GM12878 (cell line): Measurements from ENCODE around the gene EIF5B. TPM values are rescaled to one million over a fixed set of nuclear protein-coding genes. Genes with fewer than 3 reads are reported as not detected.
"Not testable (repeated sequence)": the region's sequence is repeated elsewhere in the genome, so short reads cannot be mapped to it uniquely, and the experiment has no call there.

Source experiments
- ATAC-seq: fragments of 200-7000 bp; cut with Tn5 transposase; 3 replicates; pipeline ENCODE4 v1.9.1; 2020; ENCODE audit warnings: mild to moderate bottlenecking, moderate library complexity
- BruUV-seq: library from RNA; stranded (reverse); fragments of 400-500 nt; replicated peaks from 2 replicates; lab custom pipeline; 2021; lab: Mats Ljungman, UMichigan
- CTCF ChIA-PET: fragments of 300-600 bp; sonication (Branson Sonifier 250); formaldehyde crosslinking; extraction: SDS; loops from one replicate; lab custom pipeline; 2021; ENCODE audit warnings: inconsistent platforms; lab: Yijun Ruan, JAX
- POLR2A ChIA-PET: fragments of 350-600 bp; formaldehyde crosslinking; extraction: SDS; loops from one replicate; lab custom pipeline; 2021; ENCODE audit warnings: inconsistent platforms; lab: Charles Lee
- RAD21 ChIA-PET: fragments of 300-600 bp; sonication (Branson Sonifier 250); formaldehyde crosslinking; loops from one replicate; lab custom pipeline; 2023; ENCODE audit warnings: antibody characterized with exemption; ENCODE audit not compliant: unreplicated experiment; lab: Charles Lee
- SMC1A ChIA-PET: fragments of 300-600 bp; sonication (Branson Sonifier 250); formaldehyde crosslinking; loops from one replicate; lab custom pipeline; 2023; ENCODE audit not compliant: unreplicated experiment, uncharacterized antibody; lab: Charles Lee
- DNase-seq: peaks from one replicate; pipeline ENCODE4 v3.0.0-alpha.2; 2011; ENCODE audit warnings: low read depth, low spot score
- FAIRE-seq: peaks from 3 replicates; lab custom pipeline; 2011; peaks lifted over from hg19 to GRCh38; lab: Jason Lieb, UNC
- H2AFZ ChIP-seq: 2 replicates; pipeline ENCODE4 v1.6.0; 2011; ENCODE audit warnings: low read depth, low read length, control low read depth; ENCODE audit not compliant: control insufficient read depth
- H3K27ac ChIP-seq: 2 replicates; pipeline ENCODE4 v1.5.1; 2011; ENCODE audit warnings: control low read depth; ENCODE audit not compliant: control insufficient read depth, insufficient read depth
- H3K27me3 ChIP-seq, 2 experiments: replicated peaks in 1 of 2; 2 replicates each; pipeline versions ENCODE4 v1.6.0 to v1.6.1; 2011; ENCODE audit warnings: low read length in 1 of 2; ENCODE audit not compliant: control insufficient read depth in 2 of 2, insufficient read depth in 2 of 2
- H3K36me3 ChIP-seq, 2 experiments: 2 replicates each; pipeline ENCODE4 v1.5.1; 2011; ENCODE audit warnings: low read length in 1 of 2; ENCODE audit not compliant: control insufficient read depth in 2 of 2, insufficient read depth in 2 of 2
- H3K4me1 ChIP-seq: 2 replicates; pipeline ENCODE4 v1.6.1; 2011; ENCODE audit warnings: mild to moderate bottlenecking, low read length, moderate library complexity, mixed read lengths; ENCODE audit not compliant: control insufficient read depth, insufficient read depth
- H3K4me2 ChIP-seq: 2 replicates; pipeline ENCODE4 v1.6.0; 2011; ENCODE audit warnings: control low read depth; ENCODE audit not compliant: control insufficient read depth, insufficient read depth
- H3K4me3 ChIP-seq: fragments of 200-600 bp; sonication (generic); 2 replicates; pipeline ENCODE4 v1.5.1; 2016
- H3K79me2 ChIP-seq: 2 replicates; pipeline ENCODE4 v1.6.0; 2011; ENCODE audit warnings: low read length; ENCODE audit not compliant: control insufficient read depth, insufficient read depth
- H3K9ac ChIP-seq: 2 replicates; pipeline ENCODE4 v1.8.0; 2011; ENCODE audit warnings: low read length, control low read depth, mixed read lengths; ENCODE audit not compliant: control insufficient read depth, insufficient read depth
- H3K9me3 ChIP-seq: replicated peaks from 3 replicates; pipeline ENCODE4 v1.5.1; 2011; ENCODE audit warnings: mild to moderate bottlenecking, low read length; ENCODE audit not compliant: control insufficient read depth, insufficient read depth
- H4K20me1 ChIP-seq: 2 replicates; pipeline ENCODE4 v1.6.0; 2011; ENCODE audit not compliant: control insufficient read depth, insufficient read depth
- BCLAF1 ChIP-seq: fragments of 450-650 bp; IDR thresholded peaks from 2 replicates; pipeline ENCODE4 v1.6.1; 2017; ENCODE audit warnings: antibody characterized with exemption, mild to moderate bottlenecking, moderate library complexity
- CREM ChIP-seq: IDR thresholded peaks from 2 replicates; pipeline ENCODE4 v1.6.1; 2014; ENCODE audit warnings: antibody characterized with exemption, low read depth
- DPF2 ChIP-seq: fragments of 450-650 bp; IDR thresholded peaks from 2 replicates; pipeline ENCODE4 v1.6.1; 2017; ENCODE audit warnings: mild to moderate bottlenecking
- IRF4 ChIP-seq: IDR thresholded peaks from 2 replicates; pipeline ENCODE4 v1.6.1; 2011; ENCODE audit warnings: low read depth, low read length
- JUND ChIP-seq: IDR thresholded peaks from 2 replicates; pipeline ENCODE4 v1.6.1; 2012; ENCODE audit warnings: low read depth, mild to moderate bottlenecking, low read length, improper control_type of control experiment, moderate library complexity
- MEF2B ChIP-seq: fragments of 450-650 bp; IDR thresholded peaks from 2 replicates; pipeline ENCODE4 v1.6.1; 2018; ENCODE audit warnings: mild to moderate bottlenecking, moderate library complexity; ENCODE audit not compliant: partially characterized antibody, poor library complexity, severe bottlenecking
- RAD51 ChIP-seq: fragments of 450-650 bp; IDR thresholded peaks from 2 replicates; pipeline ENCODE4 v1.6.1; 2016; ENCODE audit warnings: moderate library complexity, mild to moderate bottlenecking, inconsistent platforms
- REST ChIP-seq: IDR thresholded peaks from 2 replicates; pipeline ENCODE4 v1.6.1; 2012; ENCODE audit warnings: mild to moderate bottlenecking, low read depth, low read length
- ZBTB4 ChIP-seq: fragments of 450-650 bp; formaldehyde crosslinking; IDR thresholded peaks from 2 replicates; pipeline ENCODE4 v1.4.0; 2022; ENCODE audit warnings: mild to moderate bottlenecking, moderate library complexity
- ZSCAN29 ChIP-seq: fragments of 450-650 bp; IDR thresholded peaks from 2 replicates; pipeline ENCODE4 v1.6.1; 2017; ENCODE audit warnings: mild to moderate bottlenecking, moderate library complexity
- WGBS: methylation state at CpG from one replicate; pipeline ENCODE4 v1.1.6; 2016; ENCODE audit warnings: low lambda C conversion rate; ENCODE audit not compliant: insufficient replicate concordance, insufficient coverage; ENCODE audit errors: missing lambda C conversion rate; 5-methylcytosine and 5-hydroxymethylcytosine counted together
- in situ Hi-C: fragments of 300-500 bp; cut with MboI; formaldehyde crosslinking; loops from 9 replicates; pipeline ENCODE4 v1.14.3; 2018; ENCODE audit warnings: mixed read lengths
- intact Hi-C: fragments of 100-400 bp; cut with micrococcal nuclease; formaldehyde crosslinking; loops from one replicate; pipeline ENCODE4 v1.14.2; 2022; ENCODE audit not compliant: unreplicated experiment
- polyA plus RNA-seq, 11 experiments: library from polyadenylated mRNA; depleted of rRNA in 4 of 11; unstranded in 6 of 11; stranded (reverse) in 5 of 11; fragments of >200 nt; fragmentation: Nextera tagmentation in 4 of 11; fragmentation: Illumina TruSeq in 1 of 11; extraction: Ambion mirVana in 4 of 11; extraction: Trizol in 1 of 11; gene quantifications; 1 replicate in 1 of 11; 2 replicates in 10 of 11; pipeline versions ENCODE4 v1.2.1 to v1.2.3, GENCODE V29; 2011 to 2016; ENCODE audit warnings: inconsistent platforms in 2 of 11, missing spikeins in 2 of 11, low read depth in 1 of 11
- total RNA-seq, 4 experiments: library from RNA; depleted of rRNA in 3 of 4; stranded (reverse); fragments of >200 nt in 3 of 4; fragmentation: Illumina TruSeq in 1 of 4; extraction: Trizol in 1 of 4; gene quantifications; 2 replicates each; pipeline versions ENCODE4 v1.2.1 to v1.2.3, GENCODE V29; 2013 to 2021
- TF ChIP-seq, protein P1 (sequence below): fragments of 450-650 bp; IDR thresholded peaks from 2 replicates; pipeline ENCODE4 v1.6.1; 2017; ENCODE audit warnings: borderline replicate concordance

The EIF5B gene
- total and polyA plus RNA-seq, 10 of the 15 experiments (the other 5 are each of a cell fraction or from before 2014, with no cell fraction given) = 21.7 to 119 (median 40.8) TPM

GRCh38 chr2:99342536-99342935, 5.3 kb downstream of the EIF5B start (continued):
- TF ChIP-seq REST (no peak), DPF2 (no peak), RAD51 (no peak), JUND (no peak), ZSCAN29 (no peak), ZBTB4 (CRISPR knock-in tag) (no peak), BCLAF1 (no peak), IRF4 (no peak), MEF2B (no peak), CREM (no peak)
- TF ChIP-seq, protein P1, sequence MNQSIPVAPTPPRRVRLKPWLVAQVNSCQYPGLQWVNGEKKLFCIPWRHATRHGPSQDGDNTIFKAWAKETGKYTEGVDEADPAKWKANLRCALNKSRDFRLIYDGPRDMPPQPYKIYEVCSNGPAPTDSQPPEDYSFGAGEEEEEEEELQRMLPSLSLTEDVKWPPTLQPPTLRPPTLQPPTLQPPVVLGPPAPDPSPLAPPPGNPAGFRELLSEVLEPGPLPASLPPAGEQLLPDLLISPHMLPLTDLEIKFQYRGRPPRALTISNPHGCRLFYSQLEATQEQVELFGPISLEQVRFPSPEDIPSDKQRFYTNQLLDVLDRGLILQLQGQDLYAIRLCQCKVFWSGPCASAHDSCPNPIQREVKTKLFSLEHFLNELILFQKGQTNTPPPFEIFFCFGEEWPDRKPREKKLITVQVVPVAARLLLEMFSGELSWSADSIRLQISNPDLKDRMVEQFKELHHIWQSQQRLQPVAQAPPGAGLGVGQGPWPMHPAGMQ = no peak

DNA sequence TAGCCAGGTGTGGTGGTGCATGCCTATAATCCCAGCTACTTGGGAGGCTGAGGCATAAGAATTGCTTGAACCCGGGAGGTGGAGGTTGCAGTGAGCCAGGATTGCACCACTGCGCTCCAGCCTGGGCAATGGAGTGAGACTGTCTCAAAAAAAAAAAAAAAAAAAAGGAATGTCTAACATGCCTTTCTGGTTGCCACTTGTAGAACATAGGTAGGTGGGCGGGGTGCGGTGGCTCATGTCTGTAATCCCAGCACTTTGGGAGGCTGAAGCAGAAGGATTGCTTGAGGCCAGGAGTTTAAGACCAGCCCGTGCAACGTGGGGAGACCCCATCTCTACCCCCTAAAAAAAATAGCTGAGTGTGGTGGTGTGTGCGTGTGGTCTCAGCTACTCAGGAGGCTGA, 8.3 kb downstream of the EIF5B start:
- WGBS = 100% methylated on average over 7 of the region's 7 CpGs
- SMC1A ChIA-PET, BruUV-seq: not testable (repeated sequence)

More for the DNA sequence above, 8.3 kb downstream of the EIF5B start:
- CTCF ChIA-PET = interaction anchor here (1.1 kb wide), 1 partner anchor 8 kb away, joined by 5 read pairs; the partner anchor contains the start of gene EIF5B
- FAIRE-seq, H3K36me3 ChIP-seq, ATAC-seq, H3K9ac ChIP-seq, H3K27ac ChIP-seq, H3K9me3 ChIP-seq, RAD21 ChIA-PET, H3K4me2 ChIP-seq, H3K27me3 ChIP-seq, H2AFZ ChIP-seq, H3K4me3 ChIP-seq, in situ Hi-C loops, DNase-seq, H4K20me1 ChIP-seq, intact Hi-C loops: not testable (repeated sequence)
- Histone ChIP-seq H3K4me1 (peaks cover 11% of the 10 kb centered on the region), H3K79me2 (peaks cover 88% of the 10 kb centered on the region)
- POLR2A ChIA-PET = interaction anchor here (1.3 kb wide), 1 partner anchor 9 kb away, joined by 4 read pairs; the partner anchor contains the start of gene TXNDC9
